Keratinocyte (primary cell): ENCODE measurements around the gene CUEDC1.

Experiments used
- CTCF ChIP-seq, 3 experiments: IDR thresholded peaks in 1 of 3; conservative IDR thresholded peaks in 1 of 3; optimal IDR thresholded peaks in 1 of 3; 2 replicates in 2 of 3; 3 replicates in 1 of 3; pipeline versions ENCODE3 to v1.5.1; 2011; ENCODE audit warnings: low read length in 3 of 3, mild to moderate bottlenecking in 3 of 3, moderate library complexity in 2 of 3, control low read depth in 1 of 3, inconsistent platforms in 1 of 3; ENCODE audit not compliant: insufficient read depth in 2 of 3; ENCODE audit errors: extremely low read depth in 1 of 3
- EZH2 ChIP-seq: IDR thresholded peaks from one replicate; pipeline ENCODE4 v1.6.1; 2012; ENCODE audit warnings: inconsistent platforms, mild to moderate bottlenecking, low read length, moderate library complexity

DNA sequence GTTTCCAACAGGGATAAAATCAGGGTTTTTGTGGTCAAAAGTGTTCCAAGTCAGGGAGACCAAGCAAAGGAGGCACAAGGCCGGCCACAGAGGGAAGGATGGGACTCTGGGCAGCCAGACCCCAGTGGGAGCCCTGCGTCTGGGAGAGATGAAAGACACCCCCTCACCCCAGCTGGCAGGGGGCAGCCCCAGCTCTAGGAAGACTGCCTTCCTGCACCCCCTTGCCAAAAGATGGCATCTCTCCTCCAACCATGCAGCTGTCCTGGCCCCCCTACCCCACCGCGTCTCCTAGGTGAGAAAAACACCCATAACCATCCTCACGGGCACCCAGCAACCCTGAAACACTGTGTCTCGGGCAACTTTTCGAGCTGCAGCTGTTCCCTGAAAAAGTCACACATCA, 51.3 kb downstream of the CUEDC1 start:
- TF ChIP-seq CTCF (optimal IDR thresholded peaks at IDR 0.05 in 1 of 3, IDR thresholded peaks at IDR 0.05 in 1 of 3, conservative IDR thresholded peaks at IDR 0.05 in 1 of 3; ENCODE audit: extremely low read depth in 1 of 3, insufficient read depth in 2 of 3, low read length in 3 of 3) (no peak), EZH2 (no peak)
